Activated naive CD4-positive, alpha-beta T cell treated with anti-CD3 and anti-CD28 coated beads, Interleukin-2, amount 10 ng/mL, durations not matched to agents 7 days and 5 days (primary cell): Measurements from ENCODE around the gene CTSF.
"Not testable (repeated sequence)": the region's sequence is repeated elsewhere in the genome, so short reads cannot be mapped to it uniquely, and the experiment has no call there.

Source experiments
- CTCF ChIA-PET: fragments of 350-600 bp; sonication (Branson Sonifier 250); formaldehyde crosslinking; loops from one replicate; lab custom pipeline; 2021; ENCODE audit warnings: antibody characterized with exemption; lab: Charles Lee
- DNase-seq: peaks from one replicate; pipeline ENCODE4 v3.0.0-alpha.2; 2020
- H3K27ac Mint-ChIP-seq: one replicate; pipeline ENCODE4 v1.8.0; 2021; ENCODE audit warnings: mild to moderate bottlenecking, moderate library complexity, mixed read lengths
- H3K27me3 Mint-ChIP-seq: one replicate; pipeline ENCODE4 v1.8.0; 2021; ENCODE audit warnings: mild to moderate bottlenecking, mixed read lengths
- H3K36me3 Mint-ChIP-seq: one replicate; pipeline ENCODE4 v1.8.0; 2021; ENCODE audit warnings: mixed read lengths
- H3K4me1 Mint-ChIP-seq: one replicate; pipeline ENCODE4 v1.8.0; 2021; ENCODE audit warnings: mixed read lengths
- H3K4me3 Mint-ChIP-seq: one replicate; pipeline ENCODE4 v1.8.0; 2021; ENCODE audit warnings: mild to moderate bottlenecking, moderate library complexity, mixed read lengths
- H3K9me3 Mint-ChIP-seq: one replicate; pipeline ENCODE4 v1.8.0; 2021; ENCODE audit warnings: mixed read lengths

Gene CTSF

DNA sequence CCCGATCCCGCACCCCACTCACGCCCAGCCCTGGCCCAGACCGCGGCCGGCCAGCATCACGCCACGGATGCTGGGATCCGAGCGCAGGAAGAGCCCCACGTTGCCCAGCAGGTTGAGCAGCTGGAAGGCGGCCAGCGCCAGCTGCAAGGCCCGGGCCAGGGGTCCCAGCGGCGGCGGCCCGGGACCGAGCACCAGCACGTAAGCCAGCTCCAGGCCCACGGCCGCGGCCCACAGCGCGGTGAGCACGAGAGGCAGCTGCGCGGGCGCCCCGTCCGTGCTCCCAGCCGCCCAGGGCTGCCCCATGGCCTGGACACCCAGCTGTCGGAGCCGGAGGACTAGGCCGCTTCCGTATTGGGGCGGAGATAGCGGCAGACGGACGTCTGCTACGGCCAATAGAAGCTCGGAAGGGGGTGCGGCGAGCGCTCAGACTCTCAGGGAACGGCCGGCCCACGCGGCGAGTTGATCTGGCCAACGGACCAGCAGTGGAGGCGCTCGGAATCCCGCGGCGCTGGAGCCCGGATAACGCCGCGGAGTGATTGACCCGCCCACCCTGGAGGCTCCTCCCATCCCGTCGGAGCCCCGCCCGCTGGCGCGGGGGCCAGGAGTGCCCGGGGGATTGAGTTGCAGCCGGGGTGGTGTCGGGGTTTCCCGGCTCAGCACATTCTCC is 22.6 kb downstream of the CTSF start, which contains the start of gene ZDHHC24:
Gene ZDHHC24, minus strand, starts transcription at position 348 of the 667 bp plus-strand sequence. Its CDS starts 45 bp downstream, at position 303.
- Mint-ChIP-seq H3K27ac (peak within 1 kb of the TSS; percentile 82), H3K4me3 (peak within 1 kb of the TSS; percentile 91), H3K36me3 (peaks cover 18% of the 10 kb centered on the region), H3K4me1 (peaks cover 35% of the 10 kb centered on the region), H3K9me3 (no peaks in the 10 kb centered on the region), H3K27me3 (peaks cover 37% of the 10 kb centered on the region)
- peak; percentile 91 for DNase-seq
- CTCF ChIA-PET, result interaction anchor here (0.9 to 1.2 kb wide), 3 partner anchors 32 to 159 kb away, joined by 3 read pairs; no protein-coding TSS in a partner anchor

DNA sequence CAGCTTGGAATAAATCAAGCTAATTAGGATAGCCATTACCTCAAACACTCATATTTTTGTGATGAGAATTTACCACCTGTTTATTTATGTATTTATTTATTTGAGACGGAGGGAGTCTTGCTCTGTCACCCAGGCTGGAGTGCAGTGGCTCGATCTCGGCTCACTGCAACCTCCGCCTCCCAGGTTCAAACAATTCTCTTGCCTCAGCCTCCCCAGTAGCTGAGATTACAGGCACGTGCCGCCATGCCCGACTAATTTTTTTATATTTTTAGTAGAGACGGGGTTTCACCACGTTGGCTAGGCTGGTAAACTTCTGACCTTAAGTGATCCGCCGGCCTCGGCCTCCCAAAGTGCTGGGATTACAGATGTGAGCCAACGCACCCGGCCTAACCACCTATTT is 23.5 kb downstream of the CTSF start:
- Mint-ChIP-seq H3K4me3 (peak overlapping the region; percentile 91), H3K36me3 (peaks cover 21% of the 10 kb centered on the region), H3K4me1 (peaks cover 35% of the 10 kb centered on the region), H3K27ac (peak overlapping the region; percentile 82), H3K27me3 (peaks cover 34% of the 10 kb centered on the region)
- H3K9me3 Mint-ChIP-seq, DNase-seq: not testable (repeated sequence)
- CTCF ChIA-PET, result interaction anchor here (1.0 to 1.1 kb wide), 2 partner anchors 93 to 133 kb away, joined by 3 read pairs; partner anchors contain the start of gene RBM4B

DNA sequence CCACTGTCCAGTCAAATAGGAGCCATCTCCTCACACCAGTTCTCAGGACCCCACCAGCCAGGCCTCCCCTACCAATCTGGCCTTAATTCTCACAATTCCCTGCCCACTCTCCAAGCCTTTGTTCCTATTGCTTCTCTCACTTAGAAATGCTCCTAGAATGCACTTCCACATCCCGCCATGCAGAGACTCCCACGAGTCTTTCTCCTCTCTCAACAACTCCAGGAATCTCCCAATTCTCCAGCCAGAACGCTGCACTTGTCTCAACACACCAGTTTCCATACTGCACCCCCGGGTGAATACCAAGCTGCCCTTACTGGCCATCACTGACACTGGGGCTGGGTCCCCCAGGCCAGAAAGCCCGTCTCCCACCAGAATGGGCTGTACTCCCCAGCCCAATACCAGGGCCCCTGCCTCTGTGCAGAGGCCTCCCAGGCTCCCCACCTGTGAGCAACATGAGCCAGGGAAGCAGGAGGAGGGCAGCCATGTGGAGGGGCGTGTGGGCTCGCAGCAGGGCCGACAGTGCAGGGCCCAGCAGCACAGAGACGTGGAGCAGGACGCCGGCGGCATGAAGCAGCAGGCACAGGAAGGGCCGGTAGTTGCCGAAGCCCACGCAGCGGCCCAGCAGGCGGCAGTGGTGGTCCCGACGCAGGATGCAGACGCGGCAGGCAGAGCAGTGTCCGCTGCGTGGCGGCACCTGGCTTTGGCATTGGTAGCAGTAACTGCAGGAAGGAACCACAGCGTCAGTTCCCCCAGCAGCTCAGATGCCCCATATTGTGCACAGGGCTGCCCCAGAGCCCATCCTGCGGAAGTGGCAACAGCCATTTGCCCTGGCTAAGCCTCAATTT is 24.9 kb downstream of the CTSF start:
- peak; percentile 79 for DNase-seq
- Mint-ChIP-seq H3K27ac (peak overlapping the region; percentile 86), H3K4me1 (peaks cover 35% of the 10 kb centered on the region), H3K27me3 (peaks cover 19% of the 10 kb centered on the region), H3K4me3 (peak overlapping the region; percentile 66), H3K36me3 (peaks cover 25% of the 10 kb centered on the region), H3K9me3 (no peaks in the 10 kb centered on the region)
- CTCF ChIA-PET, result interaction anchor here (1.0 to 1.4 kb wide), 2 partner anchors 28 to 135 kb away, joined by 3 to 5 read pairs; no protein-coding TSS in a partner anchor

DNA sequence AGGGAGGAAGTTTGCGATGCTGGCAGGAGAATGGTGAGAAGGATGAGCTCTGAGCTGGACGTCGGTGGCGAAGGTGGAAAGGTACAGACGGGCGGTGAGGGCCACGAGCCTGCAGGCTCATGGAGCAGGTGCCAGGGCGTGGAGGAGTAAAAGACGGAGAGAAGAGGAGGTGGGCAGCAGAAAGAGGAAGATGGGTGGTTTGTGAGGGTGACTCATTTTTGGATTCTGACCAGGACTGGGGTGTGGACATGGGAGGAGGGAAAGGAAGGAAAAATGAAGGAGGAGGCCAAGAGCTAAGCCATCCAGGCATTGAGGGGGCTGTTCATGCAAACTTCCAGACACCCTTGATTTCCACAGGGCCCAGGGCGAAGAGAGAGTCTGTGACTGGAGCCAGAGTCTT is 26.0 kb downstream of the CTSF start:
- Mint-ChIP-seq H3K4me3 (no peak overlapping the region), H3K36me3 (peaks cover 26% of the 10 kb centered on the region)

DNA sequence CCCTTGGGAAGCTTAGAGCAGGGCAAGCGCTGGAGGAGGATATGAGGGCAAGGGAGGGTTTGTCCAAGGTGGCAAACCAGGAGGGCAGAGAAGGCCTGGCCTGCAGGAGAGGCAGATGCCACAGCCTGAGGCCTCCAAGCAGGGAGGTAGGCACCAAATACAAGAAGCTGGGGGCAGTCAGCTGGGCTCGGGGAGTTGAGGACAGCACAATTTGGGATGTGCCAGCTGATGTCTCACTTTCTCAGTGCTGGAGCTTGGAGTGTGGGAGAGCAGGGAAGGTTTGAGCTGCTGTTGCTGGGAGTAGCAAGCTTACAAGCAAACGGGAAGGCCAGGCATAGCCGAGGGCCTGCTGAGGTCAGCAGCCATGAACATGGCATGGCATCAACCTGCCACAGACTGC is 26.5 kb downstream of the CTSF start:
- Mint-ChIP-seq H3K36me3 (peaks cover 28% of the 10 kb centered on the region), H3K9me3 (no peaks in the 10 kb centered on the region), H3K27ac (no peak overlapping the region), H3K27me3 (peaks cover 4% of the 10 kb centered on the region), H3K4me1 (peaks cover 34% of the 10 kb centered on the region), H3K4me3 (no peak overlapping the region)
- CTCF ChIA-PET, result interaction anchor here (0.6 kb wide), 1 partner anchor 399 kb away, joined by 3 read pairs; no protein-coding TSS in a partner anchor
- DNase-seq, result no peak

More for the DNA sequence above, 26.0 kb downstream of the CTSF start:
- DNase-seq, result no peak
- Mint-ChIP-seq H3K9me3 (no peaks in the 10 kb centered on the region), H3K27me3 (peaks cover 8% of the 10 kb centered on the region), H3K27ac (peak overlapping the region; percentile 65), H3K4me1 (peaks cover 35% of the 10 kb centered on the region)
- CTCF ChIA-PET, result interaction anchor here (1.4 kb wide), 1 partner anchor 27 kb away, joined by 3 read pairs; no protein-coding TSS in a partner anchor

DNA sequence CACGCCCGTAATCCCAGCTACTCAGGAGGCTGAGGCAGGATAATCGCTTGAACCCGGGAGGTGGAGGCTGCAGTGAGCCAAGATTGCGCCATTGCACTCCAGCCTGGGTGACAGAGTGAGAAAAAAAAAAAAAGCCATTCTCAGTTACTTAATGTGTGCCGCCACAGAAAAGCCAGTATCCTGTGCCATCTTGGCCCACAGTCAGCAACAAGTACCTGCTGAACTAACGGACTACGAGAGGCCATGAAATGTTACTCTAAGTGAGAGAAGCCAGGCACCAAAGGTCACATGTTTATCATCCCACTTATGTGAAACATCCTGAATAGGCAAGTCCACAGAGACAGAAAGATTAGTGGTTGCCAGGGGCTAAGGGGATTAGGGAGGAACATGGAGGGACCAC is 27.8 kb downstream of the CTSF start:
- H3K27ac Mint-ChIP-seq, H3K27me3 Mint-ChIP-seq, CTCF ChIA-PET, DNase-seq, H3K9me3 Mint-ChIP-seq, H3K4me3 Mint-ChIP-seq: not testable (repeated sequence)
- H3K4me1 Mint-ChIP-seq, result peaks cover 28% of the 10 kb centered on the region
- peaks cover 35% of the 10 kb centered on the region for H3K36me3 Mint-ChIP-seq

DNA sequence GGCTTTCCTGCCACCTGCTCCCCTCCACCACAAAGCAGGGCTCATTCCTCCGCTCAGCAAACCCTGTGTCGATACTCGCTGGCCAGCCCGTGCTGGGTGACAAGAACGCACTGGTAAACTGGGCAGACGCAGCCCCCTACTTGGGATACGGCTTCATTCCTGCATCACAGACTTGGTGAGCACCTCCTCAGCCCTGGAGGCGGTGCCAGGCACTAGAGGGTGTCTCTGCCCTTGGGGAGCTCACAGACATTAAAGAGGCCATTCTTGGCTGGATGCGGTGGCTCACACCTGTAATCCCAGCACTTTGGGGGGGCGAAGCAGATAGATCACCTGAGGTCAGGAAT is 28.6 kb downstream of the CTSF start:
- no peak overlapping the region for H3K4me3 Mint-ChIP-seq

DNA sequence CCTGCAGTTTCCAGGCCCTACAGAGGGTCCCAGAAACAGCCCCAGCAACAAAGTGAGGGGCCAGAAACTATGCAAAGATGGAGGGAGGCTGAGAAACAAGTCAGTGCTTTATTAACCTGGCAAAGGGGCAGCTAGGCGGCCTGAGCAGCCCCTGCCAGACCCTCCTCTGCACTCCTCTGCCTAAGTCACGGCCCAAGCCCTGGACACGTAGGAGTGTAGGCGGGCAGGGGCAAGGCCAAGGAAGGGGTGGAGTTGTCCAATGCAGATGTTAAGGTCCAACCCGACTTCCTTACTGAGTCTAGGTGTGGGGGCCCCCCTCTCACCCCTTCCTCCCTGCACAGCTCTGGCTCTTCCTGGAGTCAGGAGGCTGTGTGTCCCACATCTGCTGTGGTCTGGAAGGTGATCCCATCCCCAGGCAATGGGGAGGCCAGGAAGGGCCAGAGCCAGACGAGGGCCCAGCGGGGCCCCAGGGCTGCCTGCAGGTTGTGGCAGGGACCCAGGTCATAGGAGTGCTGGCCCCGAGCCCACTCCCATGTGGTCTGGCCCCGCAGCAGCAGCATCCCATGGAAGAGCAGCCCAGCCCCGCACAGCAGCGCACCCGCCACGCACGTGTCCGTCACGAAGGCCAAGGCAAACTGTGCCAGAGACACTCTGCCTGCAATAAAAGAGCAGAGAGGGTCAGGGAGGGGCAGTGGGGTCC is 29.1 kb downstream of the CTSF start:
- Mint-ChIP-seq H3K4me3 (no peak overlapping the region), H3K27ac (no peak overlapping the region), H3K4me1 (peaks cover 22% of the 10 kb centered on the region), H3K9me3 (no peaks in the 10 kb centered on the region), H3K36me3 (peaks cover 41% of the 10 kb centered on the region), H3K27me3 (no peaks in the 10 kb centered on the region)
- no peak for DNase-seq
- CTCF ChIA-PET, result no interaction called here

More for the DNA sequence above, 28.6 kb downstream of the CTSF start:
- peaks cover 24% of the 10 kb centered on the region for H3K4me1 Mint-ChIP-seq
- H3K9me3 Mint-ChIP-seq, result no peaks in the 10 kb centered on the region
- H3K36me3 Mint-ChIP-seq, result peaks cover 40% of the 10 kb centered on the region
- CTCF ChIA-PET, result no interaction called here
- no peak for DNase-seq
- no peak overlapping the region for H3K27ac Mint-ChIP-seq
- no peaks in the 10 kb centered on the region for H3K27me3 Mint-ChIP-seq

DNA sequence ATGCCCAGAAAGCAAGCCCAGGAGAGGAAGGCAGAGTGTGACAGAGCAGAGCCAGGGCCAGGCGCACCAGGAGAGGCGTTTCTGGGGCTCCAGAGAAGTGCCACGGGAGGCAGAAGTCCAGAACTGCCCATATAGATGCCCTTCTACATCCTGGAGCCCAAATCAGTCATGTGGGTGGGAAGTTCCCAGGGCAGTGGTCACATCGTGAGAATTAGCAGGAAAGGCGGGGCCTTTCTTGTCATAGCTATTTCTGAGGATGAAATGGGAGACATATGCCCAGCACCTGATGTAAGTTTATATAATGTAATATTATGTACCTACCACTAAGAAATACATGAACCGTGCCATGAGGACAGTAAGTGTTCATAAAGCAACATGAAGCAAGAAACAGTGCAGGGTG is 35.6 kb downstream of the CTSF start:
- H3K36me3 Mint-ChIP-seq, result peaks cover 15% of the 10 kb centered on the region
- H3K4me1 Mint-ChIP-seq, result no peaks in the 10 kb centered on the region
- CTCF ChIA-PET, result interaction anchor here (0.6 kb wide), 1 partner anchor 49 kb away, joined by 3 read pairs; no protein-coding TSS in a partner anchor
- no peaks in the 10 kb centered on the region for H3K27me3 Mint-ChIP-seq
- no peak overlapping the region for H3K4me3 Mint-ChIP-seq
- H3K27ac Mint-ChIP-seq, result no peak overlapping the region
- no peak for DNase-seq
- H3K9me3 Mint-ChIP-seq, result no peaks in the 10 kb centered on the region

DNA sequence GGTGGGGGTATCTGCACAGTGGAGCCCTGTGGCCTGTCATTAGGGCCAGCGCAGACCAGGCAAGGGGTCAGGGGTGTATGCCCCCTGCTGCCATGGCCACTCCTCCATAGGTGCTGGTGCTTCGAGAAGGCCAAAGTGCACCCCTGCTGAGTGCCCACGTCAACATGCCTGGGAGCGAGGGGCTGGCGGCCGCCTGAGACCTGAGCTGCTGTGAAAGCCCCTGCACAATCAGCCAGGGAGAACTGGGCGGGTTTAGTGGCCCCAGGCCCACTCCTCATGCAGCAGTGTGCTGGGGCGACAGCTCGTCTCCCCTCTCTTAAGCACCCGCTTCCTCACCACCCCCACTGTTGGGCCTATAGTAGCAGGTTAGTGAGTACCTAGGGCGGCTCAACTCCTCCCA is 36.6 kb downstream of the CTSF start:
- no peak for DNase-seq
- no peaks in the 10 kb centered on the region for H3K9me3 Mint-ChIP-seq
- CTCF ChIA-PET, result no interaction called here
- H3K4me3 Mint-ChIP-seq, result no peak overlapping the region
- peaks cover 13% of the 10 kb centered on the region for H3K36me3 Mint-ChIP-seq
- no peaks in the 10 kb centered on the region for H3K4me1 Mint-ChIP-seq
- no peak overlapping the region for H3K27ac Mint-ChIP-seq
- H3K27me3 Mint-ChIP-seq, result no peaks in the 10 kb centered on the region

DNA sequence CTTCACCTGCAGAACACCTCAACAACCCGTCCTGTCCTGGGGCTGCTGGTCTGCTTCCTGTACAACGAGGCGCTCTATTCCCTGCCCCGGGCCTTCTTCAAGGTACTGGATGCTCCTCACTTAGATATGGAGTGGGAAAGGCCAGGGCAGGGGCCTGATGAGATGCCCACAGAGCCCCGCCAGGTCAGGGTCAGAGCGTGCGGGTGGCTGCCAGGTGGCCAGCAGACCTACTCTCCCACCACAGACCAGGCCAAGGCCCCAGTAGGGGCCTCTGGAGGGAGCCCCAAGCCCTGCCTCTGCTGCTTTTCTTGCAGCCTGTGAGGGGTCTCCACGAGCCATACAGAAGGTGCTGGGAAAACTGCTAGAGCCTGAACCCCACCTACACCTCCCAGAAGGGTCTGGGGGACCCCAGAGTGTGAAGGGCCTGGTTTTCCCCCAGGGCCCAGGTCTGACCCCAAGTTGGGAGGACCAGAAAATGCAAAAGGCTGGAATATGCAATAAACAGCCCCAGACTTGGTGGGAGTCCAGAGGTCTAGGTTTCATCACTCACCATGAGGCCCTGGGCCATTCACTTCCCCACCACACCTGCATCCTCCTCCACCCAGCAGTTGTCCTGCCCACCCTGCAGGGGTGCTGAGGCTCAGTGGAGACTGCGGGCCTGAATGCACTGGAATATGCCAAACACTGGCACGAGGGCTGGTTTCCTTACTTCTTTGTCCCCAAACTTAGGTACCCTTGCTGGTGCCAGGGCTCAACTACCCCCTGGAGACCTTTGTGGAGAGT is 37.3 kb downstream of the CTSF start:
- H3K4me3 Mint-ChIP-seq, result no peak overlapping the region
- CTCF ChIA-PET, result no interaction called here
- H3K9me3 Mint-ChIP-seq, result no peaks in the 10 kb centered on the region
- no peaks in the 10 kb centered on the region for H3K27me3 Mint-ChIP-seq
- H3K27ac Mint-ChIP-seq, result no peak overlapping the region
- H3K36me3 Mint-ChIP-seq, result peaks cover 10% of the 10 kb centered on the region
- no peak for DNase-seq
- no peaks in the 10 kb centered on the region for H3K4me1 Mint-ChIP-seq

DNA sequence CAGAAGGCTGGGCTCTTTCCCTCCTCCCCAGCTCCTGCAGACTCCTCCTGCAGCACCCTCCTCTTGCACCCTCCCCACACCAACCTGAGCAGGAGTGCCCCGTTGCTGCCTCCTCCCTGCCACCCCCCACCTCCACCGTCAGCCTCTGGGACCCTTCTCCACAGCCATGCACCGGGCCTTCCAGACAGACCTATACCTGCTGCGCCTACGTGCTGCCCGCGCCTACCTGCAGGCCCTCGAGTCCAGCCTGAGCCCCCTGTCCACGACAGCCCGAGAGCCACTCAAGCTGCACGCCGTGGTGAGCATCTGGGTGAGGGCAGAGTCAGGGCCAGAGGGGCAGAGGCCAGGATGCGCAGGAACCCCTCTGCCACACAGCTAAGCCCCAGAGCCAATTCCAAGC is 38.8 kb downstream of the CTSF start:
- Mint-ChIP-seq H3K4me1 (no peaks in the 10 kb centered on the region), H3K36me3 (no peaks in the 10 kb centered on the region), H3K27ac (no peak overlapping the region), H3K9me3 (no peaks in the 10 kb centered on the region), H3K27me3 (no peaks in the 10 kb centered on the region), H3K4me3 (no peak overlapping the region)
- CTCF ChIA-PET, result no interaction called here
- no peak for DNase-seq

DNA sequence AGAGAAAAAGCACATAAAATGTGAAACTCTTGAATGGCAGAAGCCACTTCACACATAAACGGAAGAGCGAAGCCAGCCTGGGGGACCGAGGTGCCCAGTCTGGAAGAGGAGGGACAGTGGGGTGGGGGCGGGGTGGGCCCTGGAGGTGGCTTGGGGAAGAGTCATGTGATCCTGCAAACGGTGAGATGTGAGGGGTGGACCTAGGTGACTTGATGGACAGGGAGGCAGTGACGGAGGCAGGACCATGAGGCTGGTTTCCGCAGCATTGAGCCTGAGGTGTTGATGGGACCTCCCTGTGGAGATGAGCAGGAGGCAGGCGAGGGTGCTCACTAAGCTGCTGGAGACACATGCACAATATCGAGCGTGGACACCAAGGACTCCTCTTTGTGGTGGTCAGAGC is 39.3 kb downstream of the CTSF start:
- H3K27me3 Mint-ChIP-seq, result no peaks in the 10 kb centered on the region
- H3K4me3 Mint-ChIP-seq, result no peak overlapping the region
- H3K9me3 Mint-ChIP-seq, result no peaks in the 10 kb centered on the region
- DNase-seq, result no peak
- CTCF ChIA-PET, result no interaction called here
- H3K36me3 Mint-ChIP-seq, result no peaks in the 10 kb centered on the region
- no peak overlapping the region for H3K27ac Mint-ChIP-seq
- H3K4me1 Mint-ChIP-seq, result no peaks in the 10 kb centered on the region
